Measurements from ENCODE around the gene ALAS1.

The ALAS1 gene

GRCh38 chr3:52205727-52206372, 7.9 kb downstream of the ALAS1 start:
- ChIA-PET POLR2A (no interaction called here), CTCF (interaction anchor here (1.2 to 12.6 kb wide), 5 partner anchors 9 to 202 kb away, joined by 3 to 219 read pairs (median 3); partner anchors contain the start of gene TLR9)
- no peak for TF ChIP-seq CTCF (IDR thresholded peaks at IDR 0.05; ENCODE audit: insufficient read depth, low read length, missing control alignments)
- no peak overlapping the region for H3K4me3 ChIP-seq (ENCODE audit: low read depth, low read length)
- DNase-seq (ENCODE audit: low read depth, low spot score), result no peak

- no peak overlapping the region for H3K4me3 ChIP-seq (ENCODE audit: low read depth, low read length)
- ChIA-PET CTCF (interaction anchor here (0.9 to 17.4 kb wide), 8 partner anchors 7 to 204 kb away, joined by 3 to 389 read pairs (median 4); partner anchors contain the start of gene TLR9), POLR2A (no interaction called here)
- no peak for TF ChIP-seq CTCF (IDR thresholded peaks at IDR 0.05; ENCODE audit: insufficient read depth, low read length, missing control alignments)
- no peak for DNase-seq (ENCODE audit: low read depth, low spot score)
Measured at GRCh38 chr3:52208556-52208955, 10.6 kb downstream of the ALAS1 start.

GRCh38 chr3:52210037-52210436, 12.1 kb downstream of the ALAS1 start:
- ChIA-PET CTCF (interaction anchor here (1.4 to 17.4 kb wide), 3 partner anchors 11 to 130 kb away, joined by 3 to 389 read pairs (median 219); partner anchors contain the start of gene TLR9), POLR2A (interaction anchor here (1.2 kb wide), 1 partner anchor 30 kb away, joined by 3 read pairs; no protein-coding TSS in a partner anchor)
- no peak for TF ChIP-seq CTCF (IDR thresholded peaks at IDR 0.05; ENCODE audit: insufficient read depth, low read length, missing control alignments)
- H3K4me3 ChIP-seq (ENCODE audit: low read depth, low read length), result no peak overlapping the region
- DNase-seq (ENCODE audit: low read depth, low spot score), result no peak

- H3K4me3 ChIP-seq (ENCODE audit: low read depth, low read length), result no peak overlapping the region
- CTCF ChIA-PET, result interaction anchor here (12.6 to 17.4 kb wide), 2 partner anchors 10 to 129 kb away, joined by 219 to 389 read pairs; partner anchors contain the start of gene TLR9
- POLR2A ChIA-PET, result interaction anchor here (1.2 kb wide), 1 partner anchor 30 kb away, joined by 3 read pairs; no protein-coding TSS in a partner anchor
- DNase-seq (ENCODE audit: low read depth, low spot score), result peak; percentile 19
- no peak for TF ChIP-seq CTCF (IDR thresholded peaks at IDR 0.05; ENCODE audit: insufficient read depth, low read length, missing control alignments)
Measured at GRCh38 chr3:52210550-52211046, 12.6 kb downstream of the ALAS1 start.

- DNase-seq (ENCODE audit: low read depth, low spot score), result no peak
- CTCF ChIA-PET, result interaction anchor here (3.1 to 17.4 kb wide), 4 partner anchors 9 to 128 kb away, joined by 14 to 389 read pairs (median 278); partner anchors contain the start of genes TLR9 and TWF2
- POLR2A ChIA-PET, result interaction anchor here (1.2 kb wide), 1 partner anchor 29 kb away, joined by 3 read pairs; no protein-coding TSS in a partner anchor
- no peak overlapping the region for H3K4me3 ChIP-seq (ENCODE audit: low read depth, low read length)
- TF ChIP-seq CTCF (IDR thresholded peaks at IDR 0.05; ENCODE audit: insufficient read depth, low read length, missing control alignments), result no peak
Measured at GRCh38 chr3:52211268-52211891, 13.4 kb downstream of the ALAS1 start.

- H3K4me3 ChIP-seq (ENCODE audit: low read depth, low read length), result no peak overlapping the region
- CTCF ChIA-PET, result interaction anchor here (1.0 to 17.4 kb wide), 5 partner anchors 9 to 127 kb away, joined by 3 to 389 read pairs (median 14); partner anchors contain the start of gene TWF2
- no peak for DNase-seq (ENCODE audit: low read depth, low spot score)
- TF ChIP-seq CTCF (IDR thresholded peaks at IDR 0.05; ENCODE audit: insufficient read depth, low read length, missing control alignments), result no peak
- POLR2A ChIA-PET, result no interaction called here
Measured at GRCh38 chr3:52213005-52213404, 15.0 kb downstream of the ALAS1 start.

Measured in AG04449 (cell line).